Tibial nerve (tissue), 4 donors: Measurements from ENCODE around the gene SH3GL1. TPM values are rescaled to one million over a fixed set of nuclear protein-coding genes. Genes with fewer than 3 reads are reported as not detected.

Experiments used
- DNase-seq, 2 donors: peaks; one replicate each; pipeline ENCODE4 v3.0.0-alpha.2; 2019; ENCODE audit warnings: low spot score in 2 of 2
- H3K27ac ChIP-seq, 4 donors: fragments of 200-600 bp; sonication (generic) in 3 of 4; one replicate each; pipeline ENCODE4 v1.5.1; 2017 to 2019; ENCODE audit warnings: mild to moderate bottlenecking in 1 of 4
- H3K27me3 ChIP-seq, 2 donors: fragments of 200-600 bp; sonication (generic) in 1 of 2; one replicate each; pipeline versions ENCODE4 v1.5.1 to v1.6.0; 2017 to 2019
- H3K36me3 ChIP-seq, 3 donors: fragments of 200-600 bp; sonication (generic); one replicate each; pipeline ENCODE4 v1.5.1; 2018 to 2019
- H3K4me1 ChIP-seq, 4 donors: fragments of 200-600 bp; sonication (generic) in 3 of 4; one replicate each; pipeline ENCODE4 v1.5.1; 2017 to 2019
- H3K4me3 ChIP-seq, 4 donors: fragments of 200-600 bp; sonication (generic) in 3 of 4; one replicate each; pipeline ENCODE4 v1.5.1; 2017 to 2019; ENCODE audit warnings: mild to moderate bottlenecking in 1 of 4, moderate library complexity in 1 of 4
- H3K9me3 ChIP-seq, 4 donors: fragments of 200-600 bp; sonication (generic) in 3 of 4; one replicate each; pipeline ENCODE4 v1.5.1; 2017 to 2019
- EP300 ChIP-seq, 2 donors: sonication (generic); formaldehyde crosslinking; IDR thresholded peaks; one replicate each; pipeline ENCODE4 v1.6.1; 2017; ENCODE audit warnings: antibody characterized with exemption in 2 of 2, mild to moderate bottlenecking in 1 of 2
- POLR2A ChIP-seq, 2 donors: fragments of 450-650 bp; IDR thresholded peaks; one replicate each; pipeline ENCODE4 v1.6.1; 2017; ENCODE audit warnings: antibody characterized with exemption in 2 of 2, mild to moderate bottlenecking in 2 of 2, moderate library complexity in 2 of 2
- WGBS, 2 donors: methylation state at CpG; one replicate each; pipeline ENCODE4 v1.1.5; 2018; 5-methylcytosine and 5-hydroxymethylcytosine counted together
- total RNA-seq, 4 donors: library from RNA; depleted of rRNA; stranded (reverse); fragments of >200 nt; gene quantifications; one replicate each; pipeline ENCODE4 v1.1.0, GENCODE V29; 2016
- TF ChIP-seq, protein P1 (sequence below), 5 experiments: fragments of 200-600 bp in 3 of 5; fragments of 450-650 bp in 2 of 5; sonication (generic) in 3 of 5; IDR thresholded peaks; one replicate each; pipeline ENCODE4 v1.5.1; 2016 to 2019; ENCODE audit warnings: antibody characterized with exemption in 5 of 5, mild to moderate bottlenecking in 3 of 5, moderate library complexity in 2 of 5

SH3GL1 gene
- total RNA-seq, 4 donors from 2014 or later, result 35.0 to 64.8 (median 52.9) TPM

DNA sequence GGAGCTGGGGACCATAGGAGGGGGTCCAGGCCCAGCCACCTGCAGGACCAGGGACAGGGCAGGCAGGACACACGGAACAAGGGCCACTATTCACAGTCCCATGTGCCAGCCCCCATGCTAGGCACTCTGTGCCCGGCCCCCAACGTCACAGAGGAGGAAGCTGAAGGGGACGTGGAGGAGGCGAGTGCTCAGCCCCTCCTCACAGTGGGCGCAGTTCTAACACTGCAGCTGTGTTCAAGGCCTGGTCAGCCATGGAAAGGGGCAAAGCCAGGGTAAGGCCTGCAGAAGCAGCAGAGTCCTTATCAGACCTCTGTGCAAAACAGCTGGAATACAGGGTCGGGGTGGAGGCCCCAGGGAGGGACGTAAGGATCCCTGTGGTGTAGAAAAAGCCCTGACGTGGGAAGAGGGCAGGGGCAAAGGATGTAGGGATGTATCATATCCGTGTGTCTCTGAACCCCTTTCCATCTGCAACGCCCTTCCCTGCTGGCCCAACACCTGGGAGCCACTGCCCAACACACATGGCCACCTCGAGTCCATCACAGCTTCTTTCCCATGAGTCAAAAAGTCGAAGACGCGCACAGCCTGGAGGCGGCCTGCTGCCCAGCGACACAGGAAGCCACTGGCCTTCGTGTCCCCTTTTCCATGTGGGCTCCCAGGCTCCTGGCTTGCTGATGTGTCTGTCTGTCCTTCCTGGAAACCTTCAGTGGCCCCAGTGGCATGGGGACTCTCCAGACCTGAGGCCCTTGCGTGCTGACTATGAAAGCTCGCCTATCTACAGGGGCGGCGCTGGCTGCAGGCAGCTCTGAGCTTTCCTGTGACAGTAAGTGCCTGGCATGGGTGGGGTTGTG is 28.0 kb downstream of the SH3GL1 start:
- Histone ChIP-seq H3K27ac (peak overlapping the region; percentile 80 to 100 (median 89)), H3K27me3 (no peaks in the 10 kb centered on the region), H3K36me3 (no peaks in the 10 kb centered on the region), H3K4me1 (peaks cover 11 to 100% (median 99%) of the 10 kb centered on the region in 4 donors), H3K9me3 (no peaks in the 10 kb centered on the region), H3K4me3 (no peak overlapping the region)
- WGBS, 2 donors, result 64 to 68% methylated on average over 22 of the region's 22 CpGs
- DNase-seq, result no peak
- TF ChIP-seq EP300 (IDR thresholded peaks at IDR 0.05), result peak in 1 of 2 donors; percentile 67
- peak in 1 of 2 donors; percentile 37 for TF ChIP-seq POLR2A (IDR thresholded peaks at IDR 0.05)
- TF ChIP-seq, protein P1, sequence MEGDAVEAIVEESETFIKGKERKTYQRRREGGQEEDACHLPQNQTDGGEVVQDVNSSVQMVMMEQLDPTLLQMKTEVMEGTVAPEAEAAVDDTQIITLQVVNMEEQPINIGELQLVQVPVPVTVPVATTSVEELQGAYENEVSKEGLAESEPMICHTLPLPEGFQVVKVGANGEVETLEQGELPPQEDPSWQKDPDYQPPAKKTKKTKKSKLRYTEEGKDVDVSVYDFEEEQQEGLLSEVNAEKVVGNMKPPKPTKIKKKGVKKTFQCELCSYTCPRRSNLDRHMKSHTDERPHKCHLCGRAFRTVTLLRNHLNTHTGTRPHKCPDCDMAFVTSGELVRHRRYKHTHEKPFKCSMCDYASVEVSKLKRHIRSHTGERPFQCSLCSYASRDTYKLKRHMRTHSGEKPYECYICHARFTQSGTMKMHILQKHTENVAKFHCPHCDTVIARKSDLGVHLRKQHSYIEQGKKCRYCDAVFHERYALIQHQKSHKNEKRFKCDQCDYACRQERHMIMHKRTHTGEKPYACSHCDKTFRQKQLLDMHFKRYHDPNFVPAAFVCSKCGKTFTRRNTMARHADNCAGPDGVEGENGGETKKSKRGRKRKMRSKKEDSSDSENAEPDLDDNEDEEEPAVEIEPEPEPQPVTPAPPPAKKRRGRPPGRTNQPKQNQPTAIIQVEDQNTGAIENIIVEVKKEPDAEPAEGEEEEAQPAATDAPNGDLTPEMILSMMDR (IDR thresholded peaks at IDR 0.05), result no peak

DNA sequence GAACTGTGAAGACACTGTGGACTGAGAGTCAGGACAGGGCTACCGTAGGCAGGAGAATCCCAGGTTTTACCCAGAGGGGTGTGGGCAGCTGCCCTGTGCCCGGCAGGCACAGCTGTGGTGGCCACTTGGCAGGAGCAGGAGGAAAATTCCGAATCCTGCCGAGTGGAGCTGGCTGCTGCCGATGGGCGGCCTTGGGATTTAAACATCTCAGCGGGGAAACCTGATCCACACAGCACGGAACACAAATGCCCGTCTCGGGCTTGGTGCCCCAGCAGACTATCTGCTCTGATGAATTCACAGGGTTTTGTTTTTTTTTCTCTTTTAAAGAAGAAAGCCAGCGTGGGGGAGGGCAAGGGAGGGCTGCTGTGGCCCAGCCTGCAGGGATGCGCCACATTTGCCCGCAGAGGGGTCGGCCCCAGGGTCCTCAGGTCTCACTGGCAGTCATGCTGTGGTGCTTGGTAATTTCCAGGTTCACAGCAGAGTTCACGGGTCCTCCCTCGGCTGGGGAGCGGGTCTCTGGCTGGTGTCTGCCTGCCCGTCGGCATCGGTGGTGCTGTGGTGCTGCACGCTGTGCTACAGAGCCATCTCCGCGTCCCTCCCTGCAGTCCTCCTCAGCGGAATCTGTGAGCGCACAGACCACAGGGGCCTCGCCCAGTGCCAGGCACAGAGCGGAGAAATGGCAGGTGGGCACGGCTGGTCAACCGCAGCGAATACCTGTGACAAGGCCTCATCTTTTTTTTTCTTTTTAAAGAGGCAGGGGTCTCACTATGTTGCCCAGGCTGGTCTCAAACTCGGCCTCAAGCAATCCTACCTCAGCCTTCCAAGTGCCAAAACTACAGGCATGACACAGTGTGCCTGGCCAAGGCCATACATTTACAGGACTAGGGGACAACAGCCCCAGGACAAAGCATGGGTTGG is 28.8 kb downstream of the SH3GL1 start:
- H3K4me3 ChIP-seq, result no peak overlapping the region
- WGBS, 2 donors, result 79 to 80% methylated on average over 23 to 30 of the region's 31 CpGs
- H3K27ac ChIP-seq, result peak overlapping the region; percentile 80 to 100 (median 89)
- no peaks in the 10 kb centered on the region for H3K27me3 ChIP-seq
- H3K9me3 ChIP-seq, result no peaks in the 10 kb centered on the region
- peaks cover 0 to 3% (median under 1%) of the 10 kb centered on the region in 3 donors for H3K36me3 ChIP-seq
- no peak for DNase-seq
- H3K4me1 ChIP-seq, result peaks cover 11 to 100% (median 93%) of the 10 kb centered on the region in 4 donors
- TF ChIP-seq POLR2A (IDR thresholded peaks at IDR 0.05), result no peak
- no peak for TF ChIP-seq EP300 (IDR thresholded peaks at IDR 0.05)
- TF ChIP-seq, protein P1 (IDR thresholded peaks at IDR 0.05), result no peak

DNA sequence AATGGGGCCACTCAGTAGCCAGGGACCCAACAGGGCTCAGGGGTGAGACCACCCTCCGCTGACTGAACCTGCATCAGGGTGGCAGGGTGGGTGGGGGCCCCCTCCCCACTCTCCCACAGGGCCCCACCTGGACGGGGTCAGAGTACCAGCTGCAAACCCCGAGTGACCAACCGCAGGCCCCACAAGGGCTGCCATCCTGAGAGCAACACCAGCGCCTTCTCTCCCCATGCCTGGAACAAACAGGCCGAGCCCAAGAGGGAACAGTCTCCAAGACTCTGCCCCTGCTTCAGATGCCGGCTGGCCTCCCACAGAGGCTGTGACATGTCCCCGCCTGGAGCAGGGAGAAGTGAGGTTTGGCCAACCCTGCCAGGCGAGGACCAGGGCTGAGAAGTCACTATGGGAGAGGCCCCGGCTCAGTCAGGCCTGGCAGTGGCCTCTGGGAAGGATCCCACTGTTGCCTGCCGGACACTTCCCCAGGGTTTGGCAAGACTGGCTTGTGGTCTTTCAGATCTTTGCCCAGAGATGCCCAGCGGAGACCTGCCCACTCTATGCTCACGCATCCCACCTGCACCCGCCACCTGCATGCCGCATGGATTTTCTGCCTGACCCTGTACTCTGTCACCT is 29.8 kb downstream of the SH3GL1 start:
- WGBS, 2 donors, result 80% methylated on average over 9 to 12 of the region's 15 CpGs
- peaks cover 8 to 91% (median 83%) of the 10 kb centered on the region in 4 donors for H3K4me1 ChIP-seq
- no peak for TF ChIP-seq EP300 (IDR thresholded peaks at IDR 0.05)
- TF ChIP-seq, protein P1 (IDR thresholded peaks at IDR 0.05), result no peak
- TF ChIP-seq POLR2A (IDR thresholded peaks at IDR 0.05), result no peak

GRCh38 chr19:4369888-4370260 is 30.5 kb downstream of the SH3GL1 start:
- H3K27ac ChIP-seq, result peak overlapping the region; percentile 21 to 100 (median 89)

More for the DNA sequence above, 29.8 kb downstream of the SH3GL1 start:
- no peak for DNase-seq
- Histone ChIP-seq H3K9me3 (no peaks in the 10 kb centered on the region), H3K4me3 (no peak overlapping the region), H3K27me3 (no peaks in the 10 kb centered on the region), H3K27ac (peak overlapping the region in 3 of 4 donors; percentile 86 to 100 (median 92)), H3K36me3 (peaks cover 0 to 12% (median 10%) of the 10 kb centered on the region in 3 donors)

More at GRCh38 chr19:4369888-4370260, 30.5 kb downstream of the SH3GL1 start:
- Histone ChIP-seq H3K36me3 (peaks cover 0 to 19% (median 17%) of the 10 kb centered on the region in 3 donors), H3K27me3 (no peaks in the 10 kb centered on the region), H3K4me1 (peaks cover 8 to 90% (median 76%) of the 10 kb centered on the region in 4 donors), H3K4me3 (peak overlapping the region in 3 of 4 donors; percentile 20 to 31 (median 21)), H3K9me3 (no peaks in the 10 kb centered on the region)
- DNase-seq, result no peak
- TF ChIP-seq POLR2A (IDR thresholded peaks at IDR 0.05) (no peak), EP300 (IDR thresholded peaks at IDR 0.05) (no peak)
- TF ChIP-seq, protein P1 (IDR thresholded peaks at IDR 0.05), result peak; percentile 39 to 66 (median 47)
- 16 to 27% methylated on average over 3 to 15 of the region's 21 CpGs for WGBS, 2 donors
